NCI-H1092 treated with DMSO at 0.1 percent for 48 hours (cell line): ENCODE results near the gene IL11.
"Not testable (repeated sequence)": the region's sequence is repeated elsewhere in the genome, so short reads cannot be mapped to it uniquely, and the experiment has no call there.

Experiments
- DNase-seq: peaks from one replicate; lab custom pipeline; 2025; lab: John Stamatoyannopoulos, UW

Gene IL11

DNA sequence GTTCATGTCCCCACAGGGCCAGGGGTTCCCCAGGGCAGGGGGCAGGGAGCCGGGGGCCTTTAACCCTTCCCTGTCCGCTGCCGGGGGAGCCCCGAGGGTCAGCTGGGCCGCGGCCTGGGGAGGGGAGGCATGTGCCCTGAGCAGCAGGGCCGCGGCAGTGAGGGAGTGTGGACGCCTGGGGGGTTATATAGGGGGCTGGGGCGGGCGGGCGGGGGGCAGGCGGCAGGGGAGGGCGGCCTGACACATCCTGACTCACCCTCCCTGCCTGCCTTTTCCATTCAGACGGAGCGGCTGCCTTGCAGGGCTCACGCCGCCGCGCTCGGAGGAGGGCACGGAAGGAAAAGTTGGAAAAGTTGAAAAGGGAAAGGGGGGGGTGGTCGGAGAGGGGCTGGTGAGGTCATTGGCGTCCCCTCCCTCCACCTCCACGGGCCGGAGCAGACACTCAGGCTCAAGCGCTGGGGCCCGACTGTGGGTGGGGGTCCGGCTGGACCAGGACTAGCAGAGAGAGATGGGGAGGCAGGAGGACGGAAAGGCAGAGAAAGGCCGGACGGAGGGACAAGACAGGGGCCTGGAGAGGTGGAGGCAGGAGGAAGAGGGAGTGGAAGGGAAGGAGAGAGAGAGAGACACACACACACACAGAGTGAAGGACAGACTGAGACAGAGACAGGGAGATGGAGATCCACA lies at the start of gene IL11:
Gene IL11 (minus strand): TSS at position 159 of the 684 bp plus-strand sequence. CDS start 153 bp downstream, at position 6.
- DNase-seq, result no peak

DNA sequence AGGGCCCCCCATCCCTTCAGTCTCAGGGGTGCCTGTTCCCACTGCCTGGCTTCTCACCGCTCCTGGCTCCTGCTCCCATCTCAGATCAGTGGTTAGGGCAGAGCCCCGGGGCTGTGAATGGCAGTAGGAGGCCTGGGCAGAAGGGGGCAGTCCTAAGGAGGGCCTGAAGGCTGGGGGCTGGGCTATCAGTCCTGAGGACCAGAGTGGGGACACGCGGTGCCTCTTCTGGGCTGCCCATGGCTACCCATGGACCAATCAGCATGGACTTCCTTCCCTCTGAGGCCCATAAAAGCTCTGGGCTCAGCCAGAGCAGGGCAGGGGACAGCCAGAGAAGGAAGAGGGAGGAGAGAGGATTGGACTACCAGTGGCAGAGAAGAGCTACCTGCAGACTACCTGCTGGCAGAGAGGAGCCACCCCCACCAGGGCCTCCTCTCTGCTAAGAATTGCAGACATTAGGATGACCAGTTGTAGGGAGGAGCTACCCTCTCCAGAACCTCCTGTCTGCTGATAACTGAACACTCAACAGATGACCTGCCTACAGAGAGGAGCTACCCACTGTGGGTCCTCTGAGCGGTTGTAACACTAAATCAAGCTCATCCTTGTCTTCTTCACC lies 49.5 kb upstream of the IL11 start:
- DNase-seq, result no peak

GRCh38 chr19:55419103-55419502 lies 48.8 kb upstream of the IL11 start:
- DNase-seq, result no peak

GRCh38 chr19:55418185-55418584 lies 47.9 kb upstream of the IL11 start:
- DNase-seq, result peak; percentile 43

DNA sequence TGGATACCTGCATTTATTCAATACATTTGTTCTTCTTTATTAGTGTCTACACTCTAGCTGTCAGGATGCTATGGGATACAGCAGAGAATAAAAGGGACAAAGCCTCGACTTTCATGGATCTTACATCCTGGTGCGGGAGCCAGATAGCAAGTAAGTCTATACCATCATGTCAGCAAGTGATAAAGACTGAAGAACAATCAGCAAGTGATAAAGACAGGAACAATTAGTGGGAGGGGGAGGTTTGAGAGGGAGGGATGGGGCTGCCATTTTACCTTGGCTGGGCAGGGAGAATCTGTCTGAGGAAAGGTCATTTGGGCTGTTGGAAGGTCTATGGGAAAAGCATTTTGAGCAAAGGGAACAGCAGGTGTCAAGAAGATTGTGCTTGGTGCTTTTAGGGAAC lies 39.9 kb upstream of the IL11 start:
- no peak for DNase-seq

- DNase-seq, result not testable (repeated sequence)
These were observed 38.9 kb upstream of the IL11 start for GRCh38 chr19:55409179-55409578.

GRCh38 chr19:55408533-55408872 lies 38.2 kb upstream of the IL11 start:
- no peak for DNase-seq

DNA sequence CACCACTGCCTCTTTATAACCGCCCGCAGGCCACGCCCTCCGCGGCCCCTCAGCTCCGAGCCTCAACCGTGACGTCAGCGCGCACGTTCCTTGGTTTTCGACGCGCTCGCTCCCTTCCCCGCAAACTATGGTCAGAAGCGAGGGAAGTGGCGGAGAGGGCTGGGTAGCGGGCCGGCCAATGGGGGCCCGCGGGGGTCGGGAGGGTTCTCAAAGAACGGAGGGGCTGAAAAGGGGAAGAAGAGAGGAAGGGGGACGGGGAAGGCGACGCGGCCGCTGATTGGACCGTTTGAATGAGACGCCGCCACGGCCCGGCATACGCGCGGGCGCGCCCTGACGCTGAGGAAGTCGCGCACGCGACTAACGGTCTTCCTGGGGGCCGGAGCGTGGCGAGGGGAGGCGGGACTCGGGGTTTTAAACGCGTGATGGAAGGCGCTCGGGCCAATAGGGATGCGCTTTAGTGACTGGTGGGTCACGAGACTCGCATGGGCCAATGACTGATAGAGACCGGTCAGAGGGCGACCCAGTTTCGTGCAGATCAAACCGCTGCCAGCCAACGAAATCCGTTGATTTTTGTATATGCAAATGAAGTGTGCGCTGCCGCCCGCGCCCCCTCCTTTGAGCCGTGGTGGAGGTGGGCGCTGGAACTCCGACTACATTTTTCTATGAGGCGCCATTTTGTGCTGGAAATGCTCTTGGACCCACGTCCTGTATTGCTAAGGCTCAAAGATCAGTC lies 37.7 kb upstream of the IL11 start:
- peak; percentile 97 for DNase-seq

DNA sequence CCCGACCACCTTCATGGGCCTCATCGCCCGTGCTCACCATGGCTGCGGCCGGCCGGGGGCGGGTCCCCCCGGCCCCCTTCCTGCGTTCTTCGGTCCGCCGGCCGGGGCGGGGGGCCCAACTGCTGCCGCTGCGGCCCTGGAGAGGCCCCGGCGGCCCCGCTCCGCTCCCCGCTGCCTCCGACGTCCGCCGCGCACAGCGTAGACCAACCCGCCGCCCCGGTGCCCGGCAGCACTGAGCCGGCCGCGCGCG lies 37.2 kb upstream of the IL11 start, which contains the start of gene UBE2S:
Gene UBE2S (minus strand): TSS at position 239 of the 250 bp plus-strand sequence. CDS start 199 bp downstream, at position 40.
- not testable (repeated sequence) for DNase-seq

DNA sequence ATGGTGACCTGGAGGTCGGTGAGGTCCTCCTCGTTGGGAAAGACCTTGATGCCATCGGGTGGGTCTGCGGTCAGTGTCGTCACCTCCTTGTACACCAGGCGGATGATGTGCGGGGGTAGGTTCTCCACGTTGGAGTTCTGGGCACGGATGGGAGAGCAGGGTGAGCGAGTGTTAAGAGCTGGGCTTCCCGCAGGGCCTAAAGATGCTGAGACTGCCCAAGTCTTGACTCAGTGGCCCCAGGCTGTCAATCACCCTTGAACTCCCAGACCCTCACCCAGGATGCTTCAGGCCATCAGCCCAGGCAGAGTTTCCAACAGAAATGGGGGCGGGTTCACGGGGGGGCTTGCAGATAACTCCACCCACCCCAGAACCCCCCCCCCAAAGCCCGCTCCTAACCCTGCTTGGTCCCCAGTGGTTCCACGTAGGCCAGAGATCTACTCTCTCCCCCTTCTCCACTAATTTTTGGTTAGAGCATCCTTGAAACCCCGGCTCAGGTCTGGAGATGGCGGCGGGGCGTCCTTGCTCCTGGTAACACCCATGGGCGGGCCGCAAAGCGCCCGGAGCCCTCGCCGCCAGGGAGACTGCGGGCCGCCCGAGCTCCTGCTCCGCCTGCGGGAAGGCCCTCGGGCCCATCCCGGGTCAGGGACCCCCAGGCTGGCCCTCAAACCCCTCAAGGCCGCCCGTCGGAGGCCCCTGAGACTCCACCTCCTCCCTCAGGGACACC lies 36.7 kb upstream of the IL11 start:
- no peak for DNase-seq

DNA sequence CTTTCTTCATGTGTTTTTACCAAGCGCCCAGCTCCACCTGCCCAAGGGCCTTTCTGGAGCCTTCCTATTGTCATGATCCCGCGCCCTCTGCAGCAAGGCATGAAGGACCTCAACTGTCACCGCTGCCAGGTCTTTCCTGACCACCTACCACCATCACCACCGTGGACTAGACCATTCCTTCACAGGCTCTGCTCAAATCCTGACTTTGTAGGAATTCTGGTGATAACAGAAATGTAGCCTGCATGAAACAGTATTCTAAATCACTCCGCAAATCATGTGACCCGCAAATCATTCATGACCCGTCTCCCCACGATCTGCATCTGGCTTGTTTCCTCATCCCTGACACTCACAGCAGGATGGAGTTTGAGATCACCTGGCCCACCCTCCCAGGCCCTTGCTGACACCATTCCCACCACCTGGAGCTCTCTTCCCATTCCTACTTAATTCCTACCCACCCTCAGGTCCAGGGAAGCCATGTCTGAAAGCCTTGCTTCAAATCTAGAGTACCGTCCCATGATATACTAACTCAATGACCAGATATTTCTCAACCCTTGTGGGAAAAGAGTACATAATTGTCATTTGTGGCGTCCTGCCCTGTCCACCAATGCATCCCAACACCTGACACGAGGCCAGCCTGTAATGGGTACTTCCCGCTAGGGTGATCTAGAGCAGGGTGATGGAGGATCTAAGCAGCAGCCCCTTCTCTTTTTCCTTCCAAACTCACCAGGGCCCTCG lies 36.0 kb upstream of the IL11 start:
- no peak for DNase-seq

DNA sequence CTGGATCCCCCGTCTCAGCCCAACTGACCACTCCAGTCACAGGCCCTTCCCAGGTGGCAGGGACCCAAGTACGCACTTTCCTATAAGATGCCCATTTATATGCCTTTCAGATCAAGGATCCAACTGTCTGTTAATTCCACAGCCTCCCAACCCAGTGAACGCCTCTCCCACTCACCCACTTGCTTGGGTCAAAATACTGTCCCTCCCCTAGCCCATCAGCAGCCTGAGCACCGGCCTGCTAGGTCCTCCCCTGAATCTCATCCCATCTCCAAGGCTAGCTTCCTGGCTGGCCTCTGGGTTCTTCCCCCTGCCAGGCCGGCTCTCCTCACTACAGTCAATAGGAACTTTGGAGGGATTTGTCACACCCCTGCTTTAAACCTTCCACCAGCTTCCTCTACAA lies 35.4 kb upstream of the IL11 start:
- no peak for DNase-seq

DNA sequence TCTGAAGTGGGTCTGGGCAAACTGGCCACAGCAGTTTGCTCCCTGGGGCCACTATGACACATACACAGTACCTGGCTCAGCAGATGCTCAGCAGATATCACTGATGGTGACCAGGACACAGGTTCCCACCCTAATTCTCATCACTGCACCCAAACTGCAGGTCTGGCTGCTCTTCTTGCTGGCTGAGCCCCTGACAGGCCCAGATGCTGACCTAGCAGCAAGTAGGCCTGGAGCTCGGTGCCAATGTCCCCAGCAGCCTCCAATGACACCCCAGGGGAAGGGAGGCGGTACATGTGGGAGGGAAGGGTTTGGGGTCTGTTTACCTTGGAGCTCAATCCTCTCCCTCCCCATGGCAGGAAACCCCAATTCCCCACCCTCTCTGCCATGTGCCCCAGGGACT lies 32.2 kb upstream of the IL11 start:
- DNase-seq, result no peak

- DNase-seq, result not testable (repeated sequence)
These were observed 31.1 kb upstream of the IL11 start for GRCh38 chr19:55401390-55401789.

DNA sequence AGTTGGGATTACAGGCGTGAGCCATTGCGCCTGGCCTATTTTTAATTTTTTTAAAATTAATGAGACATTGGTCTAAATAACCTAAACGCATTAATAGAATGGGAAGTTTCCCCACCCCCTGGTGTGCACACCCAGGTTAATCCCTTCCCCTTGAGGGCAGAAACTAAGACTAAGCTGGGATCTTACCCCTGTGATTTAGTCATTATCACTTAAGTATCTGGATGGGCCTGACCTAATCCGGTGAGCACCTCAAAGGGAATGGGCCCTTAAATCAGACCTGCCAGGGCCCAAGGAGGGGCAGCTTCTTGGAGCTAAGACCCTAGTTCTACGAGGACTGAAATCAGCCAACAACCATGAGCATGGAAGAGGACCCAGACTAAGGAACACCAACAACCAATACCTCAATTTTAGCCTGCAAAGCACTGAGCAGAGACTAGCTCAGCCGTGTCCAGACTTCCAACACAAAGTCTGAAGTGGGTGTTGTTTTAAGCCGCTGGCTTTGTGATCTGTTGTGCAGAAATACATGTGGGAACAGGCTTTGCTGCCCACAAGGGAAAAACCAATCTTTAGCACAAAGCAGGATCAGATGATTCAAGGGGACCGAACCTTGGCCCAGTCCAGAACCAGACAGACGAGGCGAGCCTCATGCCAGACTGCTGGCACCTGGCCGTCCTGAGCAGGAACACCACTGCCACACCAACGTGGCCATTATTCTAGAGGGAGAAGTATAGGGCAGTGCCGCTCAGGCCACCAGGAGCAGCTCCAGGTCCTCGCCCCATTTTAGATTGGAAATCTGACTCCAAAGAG lies 30.2 kb upstream of the IL11 start:
- no peak for DNase-seq

DNA sequence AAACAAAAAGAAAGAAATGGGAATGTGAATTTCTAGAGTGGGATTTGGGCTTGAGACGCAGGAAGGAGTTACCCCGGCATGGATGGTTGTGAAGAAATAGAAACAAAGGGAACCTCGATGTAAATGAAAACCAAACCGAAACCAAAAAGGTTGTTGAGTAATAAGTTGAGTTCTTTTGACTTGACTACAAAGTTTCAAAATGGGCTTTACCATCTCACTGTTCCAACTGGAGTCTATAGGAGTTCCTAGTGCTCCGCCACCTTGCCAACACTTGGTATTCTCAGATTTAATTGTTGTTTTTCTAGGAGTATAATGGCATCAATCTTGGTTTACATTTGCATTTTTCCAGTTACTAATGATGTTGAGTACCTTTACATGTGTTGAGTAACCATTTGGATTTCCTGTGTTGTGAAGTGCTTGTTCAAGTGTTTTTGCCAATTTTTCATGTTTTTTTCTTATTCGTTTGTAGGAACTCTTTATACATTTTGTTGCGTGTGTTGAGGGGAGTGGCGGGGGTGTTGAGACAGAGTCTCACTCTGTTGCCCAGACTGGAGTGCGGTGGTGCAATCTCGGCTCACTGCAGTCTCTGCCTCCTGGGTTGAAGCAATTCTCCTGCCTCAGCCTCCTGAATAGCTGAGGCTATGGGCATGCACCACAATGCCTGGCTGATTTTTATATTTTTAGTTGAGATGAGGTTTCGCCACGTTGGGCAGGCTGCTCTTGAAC lies 28.1 kb upstream of the IL11 start:
- no peak for DNase-seq

GRCh38 chr19:55392820-55393761 lies 22.8 kb upstream of the IL11 start:
- DNase-seq, result no peak

- no peak for DNase-seq
These were observed 21.7 kb upstream of the IL11 start for GRCh38 chr19:55391702-55392615.
